H1 (cell line): ENCODE results near the gene UGT1A8. TPM values are rescaled to one million over a fixed set of nuclear protein-coding genes. Genes with fewer than 3 reads are reported as not detected.

Experiments used
- CTCF ChIA-PET: fragments of 300-600 bp; sonication (Branson Sonifier 250); formaldehyde crosslinking; loops from one replicate; lab custom pipeline; 2021; ENCODE audit not compliant: partially characterized antibody; lab: Charles Lee
- POLR2A ChIA-PET: fragments of 300-600 bp; sonication (Branson Sonifier 250); formaldehyde crosslinking; loops from one replicate; lab custom pipeline; 2021; ENCODE audit warnings: inconsistent platforms; ENCODE audit not compliant: partially characterized antibody; lab: Charles Lee
- DNase-seq, 2 experiments: peaks; one replicate each; pipeline versions ENCODE4 v3.0.0 to v3.0.0-alpha.2; 2010 to 2022; ENCODE audit warnings: low spot score in 2 of 2, low read depth in 1 of 2, mixed read lengths in 1 of 2
- FAIRE-seq: peaks from 2 replicates; lab custom pipeline; 2011; peaks lifted over from hg19 to GRCh38; lab: Jason Lieb, UNC
- H2AFZ ChIP-seq: 2 replicates; pipeline ENCODE4 v1.8.1; 2012; ENCODE audit warnings: low read length, inconsistent platforms
- H2AK5ac ChIP-seq: 2 replicates; pipeline ENCODE4 v1.6.1; 2013; ENCODE audit warnings: low read depth, low read length
- H2BK120ac ChIP-seq: replicated peaks from 2 replicates; pipeline ENCODE3; 2013; ENCODE audit warnings: low read depth, low read length, inconsistent platforms
- H2BK12ac ChIP-seq: 2 replicates; pipeline ENCODE4 v1.6.1; 2013; ENCODE audit warnings: low read depth, low read length
- H2BK15ac ChIP-seq: 2 replicates; pipeline ENCODE4 v1.6.1; 2013; ENCODE audit warnings: low read length
- H2BK20ac ChIP-seq: 2 replicates; pipeline ENCODE4 v1.6.1; 2013; ENCODE audit warnings: low read length
- H2BK5ac ChIP-seq: 2 replicates; pipeline ENCODE4 v1.6.1; 2013; ENCODE audit warnings: low read depth, low read length
- H3K14ac ChIP-seq: 2 replicates; pipeline ENCODE4 v1.6.1; 2013; ENCODE audit warnings: inconsistent platforms; ENCODE audit not compliant: insufficient read length
- H3K18ac ChIP-seq: 2 replicates; pipeline ENCODE4 v1.6.1; 2013; ENCODE audit warnings: low read length; ENCODE audit errors: extremely low read depth
- H3K23ac ChIP-seq: 2 replicates; pipeline ENCODE4 v1.6.1; 2013; ENCODE audit warnings: inconsistent platforms; ENCODE audit not compliant: insufficient read length
- H3K23me2 ChIP-seq: 2 replicates; pipeline ENCODE4 v1.6.1; 2013; ENCODE audit warnings: low read depth, low read length
- H3K27ac ChIP-seq: 2 replicates; pipeline ENCODE4 v1.6.1; 2011; ENCODE audit warnings: low read depth, low read length, inconsistent platforms
- H3K27me3 ChIP-seq, 4 experiments: replicated peaks in 1 of 4; 1 replicate in 1 of 4; 2 replicates in 3 of 4; pipeline versions ENCODE4 v1.6.1 to v1.8.1; 2011 to 2013; ENCODE audit warnings: low read length in 3 of 4, mild to moderate bottlenecking in 3 of 4, inconsistent platforms in 2 of 4, mixed read lengths in 2 of 4, moderate library complexity in 1 of 4; ENCODE audit not compliant: control insufficient read depth in 3 of 4, insufficient read depth in 3 of 4; ENCODE audit errors: extremely low read depth in 1 of 4
- H3K36me3 ChIP-seq, 4 experiments: 2 replicates each; pipeline versions ENCODE4 v1.6.1 to v1.8.1; 2011 to 2013; ENCODE audit warnings: mild to moderate bottlenecking in 4 of 4, low read length in 3 of 4, moderate library complexity in 2 of 4, control low read depth in 1 of 4, inconsistent platforms in 1 of 4; ENCODE audit not compliant: insufficient read depth in 4 of 4, control insufficient read depth in 2 of 4
- H3K4ac ChIP-seq: replicated peaks from 2 replicates; pipeline ENCODE3; 2013; ENCODE audit warnings: low read length, low read depth, mixed read lengths, inconsistent platforms; ENCODE audit not compliant: insufficient read length
- H3K4me1 ChIP-seq, 4 experiments: replicated peaks in 1 of 4; 1 replicate in 1 of 4; 2 replicates in 3 of 4; pipeline versions ENCODE4 v1.6.1 to v1.8.1; 2011 to 2013; ENCODE audit warnings: low read length in 3 of 4, inconsistent platforms in 2 of 4, mixed read lengths in 1 of 4; ENCODE audit not compliant: insufficient read depth in 4 of 4, control insufficient read depth in 3 of 4
- H3K4me2 ChIP-seq, 2 experiments: 2 replicates each; pipeline versions ENCODE4 v1.6.1 to v1.8.1; 2011 to 2013; ENCODE audit warnings: low read depth in 2 of 2, low read length in 2 of 2, control low read depth in 1 of 2, inconsistent platforms in 1 of 2, mild to moderate bottlenecking in 1 of 2; ENCODE audit not compliant: insufficient read depth in 1 of 2
- H3K4me3 ChIP-seq, 4 experiments: fragments of 200-600, 300-600 bp in 1 of 4; sonication (generic), shearing (Covaris generic), sonication (Bioruptor Twin) in 1 of 4; 2 replicates each; pipeline versions ENCODE4 v1.5.1 to v1.8.1; 2011 to 2016; ENCODE audit warnings: low read length in 4 of 4, low read depth in 3 of 4, control low read depth in 2 of 4, inconsistent platforms in 2 of 4, mild to moderate bottlenecking in 2 of 4, mixed read lengths in 1 of 4, moderate library complexity in 1 of 4; ENCODE audit not compliant: insufficient read depth in 2 of 4; ENCODE audit errors: extremely low read depth in 1 of 4
- H3K56ac ChIP-seq: replicated peaks from 2 replicates; pipeline ENCODE3; 2013; ENCODE audit warnings: low read depth, mild to moderate bottlenecking, mixed read lengths, low read length, inconsistent platforms; ENCODE audit not compliant: insufficient read length
- H3K79me1 ChIP-seq: 2 replicates; pipeline ENCODE4 v1.6.1; 2013; ENCODE audit warnings: low read depth, low read length, control low read depth
- H3K79me2 ChIP-seq, 2 experiments: 2 replicates each; pipeline versions ENCODE4 v1.6.1 to v1.8.1; 2012 to 2013; ENCODE audit warnings: low read length in 2 of 2, mild to moderate bottlenecking in 2 of 2, inconsistent platforms in 1 of 2; ENCODE audit not compliant: insufficient read depth in 2 of 2, control insufficient read depth in 1 of 2
- H3K9ac ChIP-seq, 4 experiments: replicated peaks in 1 of 4; 1 replicate in 1 of 4; 2 replicates in 3 of 4; pipeline versions ENCODE4 v1.6.1 to v1.8.1; 2011 to 2013; ENCODE audit warnings: low read depth in 3 of 4, low read length in 3 of 4, control low read depth in 2 of 4, mild to moderate bottlenecking in 2 of 4, moderate library complexity in 2 of 4, inconsistent platforms in 1 of 4; ENCODE audit errors: extremely low read depth in 1 of 4
- H3K9me3 ChIP-seq, 2 experiments: 2 replicates each; pipeline versions ENCODE4 v1.6.1 to v1.8.1; 2012 to 2013; ENCODE audit warnings: mild to moderate bottlenecking in 2 of 2, moderate library complexity in 2 of 2, control low read depth in 1 of 2, inconsistent platforms in 1 of 2, low read depth in 1 of 2, low read length in 1 of 2, mixed read lengths in 1 of 2; ENCODE audit not compliant: insufficient read depth in 2 of 2
- H4K20me1 ChIP-seq, 2 experiments: replicated peaks in 1 of 2; 2 replicates each; pipeline versions ENCODE3 to v1.8.1; 2011 to 2013; ENCODE audit warnings: inconsistent platforms in 2 of 2, low read length in 2 of 2, mild to moderate bottlenecking in 1 of 2; ENCODE audit not compliant: insufficient read depth in 2 of 2, control insufficient read depth in 1 of 2
- H4K5ac ChIP-seq: 2 replicates; pipeline ENCODE4 v1.6.1; 2013; ENCODE audit warnings: low read length, low read depth, mixed read lengths, inconsistent platforms; ENCODE audit not compliant: insufficient read length
- H4K8ac ChIP-seq: 2 replicates; pipeline ENCODE4 v1.8.0; 2013; ENCODE audit warnings: mild to moderate bottlenecking, moderate library complexity, low read length, inconsistent platforms; ENCODE audit not compliant: insufficient read depth; ENCODE audit errors: extremely low read depth
- H4K91ac ChIP-seq: replicated peaks from 2 replicates; pipeline ENCODE3; 2013; ENCODE audit warnings: low read length, mixed read lengths, inconsistent platforms; ENCODE audit not compliant: insufficient read length
- CBX5 ChIP-seq: fragments of 300-800, 300-1000 bp; sonication (generic); IDR thresholded peaks from 2 replicates; pipeline ENCODE4 v1.7.1; 2016; ENCODE audit warnings: antibody characterized with exemption, low read length, low read depth
- CTCF ChIP-seq, 3 experiments: IDR thresholded peaks; 1 replicate in 2 of 3; 2 replicates in 1 of 3; pipeline versions ENCODE4 v1.5.1 to v1.6.1; 2011; ENCODE audit warnings: low read length in 3 of 3, mild to moderate bottlenecking in 3 of 3, inconsistent platforms in 2 of 3, low read depth in 1 of 3, moderate library complexity in 1 of 3; ENCODE audit not compliant: insufficient read depth in 1 of 3; ENCODE audit errors: control extremely low read depth in 1 of 3
- GABPA ChIP-seq: IDR thresholded peaks from 2 replicates; pipeline ENCODE4 v1.6.1; 2011; ENCODE audit warnings: mild to moderate bottlenecking, low read length, moderate library complexity, borderline replicate concordance; ENCODE audit not compliant: insufficient read depth
- JUN ChIP-seq: IDR thresholded peaks from 2 replicates; pipeline ENCODE4 v1.6.1; 2011; ENCODE audit warnings: low read depth, mild to moderate bottlenecking, improper control_type of control experiment, low read length
- KDM4A ChIP-seq: IDR thresholded peaks from one replicate; pipeline ENCODE4 v1.7.1; 2012; ENCODE audit warnings: low read depth, mild to moderate bottlenecking, moderate library complexity, low read length, inconsistent platforms; ENCODE audit not compliant: severe bottlenecking
- KDM5A ChIP-seq: fragments of 200-600 bp; IDR thresholded peaks from 2 replicates; pipeline ENCODE4 v1.7.1; 2012; ENCODE audit warnings: mild to moderate bottlenecking, low read length, inconsistent platforms, mixed read lengths
- MAFK ChIP-seq: IDR thresholded peaks from 2 replicates; pipeline ENCODE4 v1.6.1; 2012; ENCODE audit warnings: low read depth, mild to moderate bottlenecking, improper control_type of control experiment, low read length
- RFX5 ChIP-seq: IDR thresholded peaks from 2 replicates; pipeline ENCODE4 v1.6.1; 2011; ENCODE audit warnings: low read depth, low read length, improper control_type of control experiment, borderline replicate concordance
- SAP30 ChIP-seq: fragments of 300-600 bp; sonication (generic); IDR thresholded peaks from 2 replicates; pipeline ENCODE4 v1.7.1; 2012; ENCODE audit warnings: low read length, moderate library complexity, mild to moderate bottlenecking, inconsistent platforms; ENCODE audit not compliant: insufficient read depth, insufficient replicate concordance
- SIN3A ChIP-seq, 2 experiments: IDR thresholded peaks in 1 of 2; conservative IDR thresholded peaks in 1 of 2; 2 replicates each; pipeline ENCODE4 v1.6.1; 2011 to 2012; ENCODE audit warnings: low read length in 2 of 2, improper control_type of control experiment in 1 of 2, low read depth in 1 of 2, mild to moderate bottlenecking in 1 of 2
- SIX5 ChIP-seq: IDR thresholded peaks from 2 replicates; pipeline ENCODE4 v1.6.1; 2011; ENCODE audit warnings: mild to moderate bottlenecking, low read depth, low read length
- TCF12 ChIP-seq: IDR thresholded peaks from 2 replicates; pipeline ENCODE4 v1.6.1; 2011; ENCODE audit warnings: low read depth, mild to moderate bottlenecking, low read length
- WGBS, 2 experiments: shearing (Covaris generic) in 1 of 2; methylation state at CpG; one replicate each; pipeline versions ENCODE4 v1.1.6 to v1.1.7; 2013 to 2015; ENCODE audit warnings: low lambda C conversion rate in 2 of 2, mixed read lengths in 2 of 2, inconsistent platforms in 1 of 2, low coverage in 1 of 2, missing lambda C conversion rate in 1 of 2; ENCODE audit not compliant: insufficient replicate concordance in 2 of 2, insufficient coverage in 1 of 2, insufficient read length in 1 of 2; ENCODE audit errors: extremely low coverage in 1 of 2, missing lambda C conversion rate in 1 of 2; 5-methylcytosine and 5-hydroxymethylcytosine counted together
- polyA plus RNA-seq, 7 experiments: library from polyadenylated mRNA; depleted of rRNA in 3 of 7; stranded (reverse) in 5 of 7; unstranded in 2 of 7; fragments of >200 nt in 5 of 7; fragments of 200-250 nt in 2 of 7; gene quantifications; 1 replicate in 5 of 7; 2 replicates in 1 of 7; 4 replicates in 1 of 7; pipeline versions ENCODE4 v1.2.1 to v1.2.3, GENCODE V29; 2011 to 2013; ENCODE audit warnings: missing spikeins in 2 of 7, mixed read lengths in 2 of 7
- total RNA-seq: library from RNA; stranded (reverse); fragmentation: NEBNext Ultra II Directional; extraction: Animal tissue kit (Norgen Biotek cat#: 25700); gene quantifications from 2 replicates; pipeline ENCODE4 v1.2.1, GENCODE V29; 2021

UGT1A8 gene
- total and polyA plus RNA-seq, 2 of the 8 experiments (the other 6 are each of a cell fraction or from before 2014, with no cell fraction given): not detected

DNA sequence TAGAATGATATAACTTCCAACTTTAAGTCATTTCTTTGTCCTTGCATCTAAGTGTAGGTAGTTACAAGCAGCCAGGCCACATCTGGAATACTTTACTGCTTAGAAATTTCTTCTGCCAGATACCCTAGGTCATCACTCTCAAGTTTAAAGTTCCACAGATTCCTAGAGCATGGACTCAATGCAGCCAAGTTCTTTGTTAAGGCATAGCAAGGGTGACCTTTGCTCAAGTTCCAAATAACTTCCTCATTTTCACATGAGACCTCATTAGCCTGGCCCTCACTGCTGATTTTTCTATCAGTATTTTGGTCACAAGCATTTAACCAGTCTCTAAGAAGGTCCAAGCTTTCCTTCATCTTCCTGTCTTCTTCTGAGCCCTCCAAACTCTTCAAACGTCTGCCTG, 46.5 kb downstream of the UGT1A8 start:
- H4K20me1 ChIP-seq: no peaks in the 10 kb centered on the region
- H2BK20ac ChIP-seq: no peak overlapping the region
- ChIA-PET CTCF (no interaction called here), POLR2A (no interaction called here)
- H3K27ac ChIP-seq: no peak overlapping the region
- H3K4me3 ChIP-seq: no peak overlapping the region
- no peaks in the 10 kb centered on the region for H3K9me3 ChIP-seq
- no peaks in the 10 kb centered on the region; the same call in 1 of the 2 replicates for H3K23me2 ChIP-seq
- no peak overlapping the region for H2BK120ac ChIP-seq
- H3K4ac ChIP-seq: no peak overlapping the region
- no peak overlapping the region for H2BK5ac ChIP-seq
- H4K91ac ChIP-seq: no peak overlapping the region
- no peaks in the 10 kb centered on the region for H3K4me1 ChIP-seq
- no peak overlapping the region for H3K18ac ChIP-seq
- no peak overlapping the region for H3K4me2 ChIP-seq
- no peak overlapping the region for H3K23ac ChIP-seq
- H2BK12ac ChIP-seq: no peak overlapping the region
- H3K56ac ChIP-seq: no peak overlapping the region
- H2AK5ac ChIP-seq: no peak overlapping the region
- 79% methylated on average over 1 of the region's 1 CpG; no CpG with 5 or more reads in 1 of the 2 experiments for WGBS, 2 experiments
- no peak overlapping the region for H3K14ac ChIP-seq
- no peak overlapping the region for H2AFZ ChIP-seq
- H3K79me2 ChIP-seq: no peaks in the 10 kb centered on the region
- no peaks in the 10 kb centered on the region for H3K79me1 ChIP-seq
- no peak for FAIRE-seq
- H3K36me3 ChIP-seq: no peaks in the 10 kb centered on the region
- no peak overlapping the region for H3K9ac ChIP-seq
- H4K5ac ChIP-seq: no peak overlapping the region
- H2BK15ac ChIP-seq: no peak overlapping the region
- DNase-seq: no peak
- H3K27me3 ChIP-seq: no peaks in the 10 kb centered on the region
- H4K8ac ChIP-seq: no peak overlapping the region
- TF ChIP-seq CBX5 (no peak), KDM5A (no peak), KDM4A (no peak), TCF12 (no peak), RFX5 (no peak), MAFK (no peak), GABPA (no peak), CTCF (IDR thresholded peaks at IDR 0.05; ENCODE audit: control extremely low read depth in 1 of 3, insufficient read depth in 1 of 3, low read depth in 1 of 3, low read length in 3 of 3) (no peak), JUN (no peak), SIX5 (no peak), SAP30 (no peak), SIN3A (conservative IDR thresholded peaks at IDR 0.05 in 1 of 2, IDR thresholded peaks at IDR 0.05 in 1 of 2; ENCODE audit: low read depth in 1 of 2, low read length in 2 of 2) (no peak)
